Tibial nerve (tissue), 3 donors: ENCODE measurements around the gene FOXK1.
A peak's percentile ranks its signal among the peaks of the same experiment; 100 is the strongest.

ENCODE experiments used
- POLR2A ChIP-seq, 2 donors: fragments of 450-650 bp; IDR thresholded peaks; one replicate each; pipeline ENCODE4 v1.6.1; 2017; ENCODE audit warnings: antibody characterized with exemption in 2 of 2, mild to moderate bottlenecking in 2 of 2, moderate library complexity in 2 of 2
- TF ChIP-seq, protein P1 (sequence below), 5 experiments: fragments of 200-600 bp in 3 of 5; fragments of 450-650 bp in 2 of 5; sonication (generic) in 3 of 5; IDR thresholded peaks; one replicate each; pipeline ENCODE4 v1.5.1; 2016 to 2019; ENCODE audit warnings: antibody characterized with exemption in 5 of 5, mild to moderate bottlenecking in 3 of 5, moderate library complexity in 2 of 5

DNA sequence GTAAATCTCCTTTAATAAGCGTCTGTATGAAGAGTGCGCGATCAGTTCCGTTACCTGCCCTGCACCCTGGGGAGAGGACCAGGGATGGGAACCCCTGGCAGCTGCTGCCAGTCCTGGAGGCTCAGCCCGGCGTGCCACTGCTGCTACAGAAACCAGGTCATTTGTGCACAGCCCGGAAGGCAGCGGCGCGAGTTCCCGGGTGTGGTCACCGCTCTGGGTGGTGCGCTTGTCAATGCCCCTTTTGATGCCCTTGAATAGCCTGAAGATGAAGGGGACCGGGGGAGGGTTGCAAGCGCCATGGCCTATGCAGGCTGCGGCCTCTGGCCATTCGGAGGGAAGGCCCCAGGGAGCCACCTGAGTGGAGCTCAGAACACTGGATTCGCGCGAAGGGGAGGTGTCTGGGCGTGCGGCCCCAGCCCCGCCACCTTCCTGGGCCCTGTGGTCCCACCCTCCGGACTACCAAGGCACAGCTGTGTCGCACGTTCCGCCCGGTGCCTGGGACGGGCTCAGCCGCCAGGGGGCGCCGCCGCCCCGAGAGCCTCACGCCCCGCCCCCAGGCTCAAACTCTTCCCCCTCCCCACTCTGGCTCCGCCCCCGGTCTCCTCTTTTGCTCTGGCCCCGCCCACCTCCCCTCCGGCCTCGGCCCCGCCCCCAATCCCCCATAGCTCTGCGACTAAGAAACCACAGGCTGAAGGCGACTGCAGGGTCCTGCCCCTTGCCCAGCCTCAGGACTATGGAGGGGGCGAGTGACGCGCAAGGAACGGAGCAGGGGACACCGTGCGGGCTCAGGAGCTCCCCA, 109.8 kb downstream of the FOXK1 start:
- TF ChIP-seq, protein P1, sequence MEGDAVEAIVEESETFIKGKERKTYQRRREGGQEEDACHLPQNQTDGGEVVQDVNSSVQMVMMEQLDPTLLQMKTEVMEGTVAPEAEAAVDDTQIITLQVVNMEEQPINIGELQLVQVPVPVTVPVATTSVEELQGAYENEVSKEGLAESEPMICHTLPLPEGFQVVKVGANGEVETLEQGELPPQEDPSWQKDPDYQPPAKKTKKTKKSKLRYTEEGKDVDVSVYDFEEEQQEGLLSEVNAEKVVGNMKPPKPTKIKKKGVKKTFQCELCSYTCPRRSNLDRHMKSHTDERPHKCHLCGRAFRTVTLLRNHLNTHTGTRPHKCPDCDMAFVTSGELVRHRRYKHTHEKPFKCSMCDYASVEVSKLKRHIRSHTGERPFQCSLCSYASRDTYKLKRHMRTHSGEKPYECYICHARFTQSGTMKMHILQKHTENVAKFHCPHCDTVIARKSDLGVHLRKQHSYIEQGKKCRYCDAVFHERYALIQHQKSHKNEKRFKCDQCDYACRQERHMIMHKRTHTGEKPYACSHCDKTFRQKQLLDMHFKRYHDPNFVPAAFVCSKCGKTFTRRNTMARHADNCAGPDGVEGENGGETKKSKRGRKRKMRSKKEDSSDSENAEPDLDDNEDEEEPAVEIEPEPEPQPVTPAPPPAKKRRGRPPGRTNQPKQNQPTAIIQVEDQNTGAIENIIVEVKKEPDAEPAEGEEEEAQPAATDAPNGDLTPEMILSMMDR (IDR thresholded peaks at IDR 0.05), result peak; percentile 66 to 99 (median 89)
- TF ChIP-seq POLR2A (IDR thresholded peaks at IDR 0.05), result no peak
